ENCODE results near the gene NXPH4.

Gene NXPH4

GRCh38 chr12:57240926-57241401 lies 24.4 kb downstream of the NXPH4 start:
- H3K27ac ChIP-seq: peak overlapping the region; percentile 100

GRCh38 chr12:57241402-57242310 lies 25.1 kb downstream of the NXPH4 start:
- TF ChIP-seq CTCF (IDR thresholded peaks at IDR 0.05) (no peak), ZFX (IDR thresholded peaks at IDR 0.05; ENCODE audit: borderline replicate concordance) (no peak)
- peak overlapping the region; percentile 100 for H3K27ac ChIP-seq

More at GRCh38 chr12:57240926-57241401, 24.4 kb downstream of the NXPH4 start:
- TF ChIP-seq ZFX (IDR thresholded peaks at IDR 0.05; ENCODE audit: borderline replicate concordance) (no peak), CTCF (IDR thresholded peaks at IDR 0.05) (peak; percentile 3)

- peak overlapping the region; percentile 100 for H3K27ac ChIP-seq
Observed at GRCh38 chr12:57242329-57242690, 25.7 kb downstream of the NXPH4 start.

GRCh38 chr12:57242691-57243454 lies 26.3 kb downstream of the NXPH4 start:
- H3K27ac ChIP-seq: peak overlapping the region; percentile 100
- peak; percentile 73 for TF ChIP-seq CTCF (IDR thresholded peaks at IDR 0.05)
- no peak for TF ChIP-seq ZFX (IDR thresholded peaks at IDR 0.05; ENCODE audit: borderline replicate concordance)

More at GRCh38 chr12:57242329-57242690, 25.7 kb downstream of the NXPH4 start:
- no peak for TF ChIP-seq ZFX (IDR thresholded peaks at IDR 0.05; ENCODE audit: borderline replicate concordance)
- no peak for TF ChIP-seq CTCF (IDR thresholded peaks at IDR 0.05)

GRCh38 chr12:57243521-57244311 lies 27.1 kb downstream of the NXPH4 start:
- TF ChIP-seq CTCF (IDR thresholded peaks at IDR 0.05): peak; percentile 90
- no peak for TF ChIP-seq ZFX (IDR thresholded peaks at IDR 0.05; ENCODE audit: borderline replicate concordance)
- H3K27ac ChIP-seq: peak overlapping the region; percentile 100

GRCh38 chr12:57244312-57244696 lies 27.7 kb downstream of the NXPH4 start:
- TF ChIP-seq CTCF (IDR thresholded peaks at IDR 0.05): no peak
- TF ChIP-seq ZFX (IDR thresholded peaks at IDR 0.05; ENCODE audit: borderline replicate concordance): no peak
- H3K27ac ChIP-seq: no peak overlapping the region; the same call in 1 of the 2 replicates
